Stimulated activated CD4-positive, alpha-beta T cell treated with anti-CD3 and anti-CD28 coated beads, Interleukin-2, amount 100 ng/mL, for 24 hours (primary cell): Measurements from ENCODE around the gene APOM.

Source experiments
- DNase-seq, 2 donors: peaks; one replicate each; pipeline ENCODE4 v3.0.0-alpha.2; 2020

Gene APOM

GRCh38 chr6:31631681-31632278 is 23.9 kb upstream of the APOM start:
- DNase-seq: no peak

DNA sequence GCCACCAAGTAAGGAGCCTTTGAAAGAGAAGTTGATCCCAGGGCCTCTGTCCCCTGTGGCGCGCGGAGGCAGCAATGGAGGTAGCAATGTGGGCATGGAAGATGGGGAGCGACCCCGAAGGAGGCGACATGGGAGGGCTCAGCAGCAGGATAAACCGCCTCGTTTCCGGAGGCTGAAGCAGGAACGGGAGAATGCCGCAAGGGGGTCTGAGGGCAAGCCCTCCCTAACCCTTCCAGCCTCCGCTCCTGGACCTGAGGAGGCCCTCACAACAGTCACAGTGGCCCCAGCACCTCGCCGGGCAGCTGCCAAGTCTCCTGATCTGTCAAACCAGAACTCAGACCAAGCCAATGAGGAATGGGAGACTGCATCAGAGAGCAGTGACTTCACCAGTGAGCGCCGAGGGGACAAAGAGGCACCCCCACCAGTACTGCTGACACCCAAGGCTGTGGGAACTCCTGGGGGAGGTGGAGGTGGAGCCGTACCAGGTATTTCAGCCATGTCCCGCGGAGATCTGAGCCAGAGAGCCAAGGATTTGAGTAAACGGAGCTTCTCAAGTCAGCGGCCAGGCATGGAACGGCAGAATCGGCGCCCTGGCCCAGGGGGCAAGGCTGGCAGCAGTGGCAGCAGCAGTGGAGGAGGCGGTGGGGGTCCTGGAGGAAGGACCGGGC is 23.3 kb upstream of the APOM start:
- DNase-seq: no peak

DNA sequence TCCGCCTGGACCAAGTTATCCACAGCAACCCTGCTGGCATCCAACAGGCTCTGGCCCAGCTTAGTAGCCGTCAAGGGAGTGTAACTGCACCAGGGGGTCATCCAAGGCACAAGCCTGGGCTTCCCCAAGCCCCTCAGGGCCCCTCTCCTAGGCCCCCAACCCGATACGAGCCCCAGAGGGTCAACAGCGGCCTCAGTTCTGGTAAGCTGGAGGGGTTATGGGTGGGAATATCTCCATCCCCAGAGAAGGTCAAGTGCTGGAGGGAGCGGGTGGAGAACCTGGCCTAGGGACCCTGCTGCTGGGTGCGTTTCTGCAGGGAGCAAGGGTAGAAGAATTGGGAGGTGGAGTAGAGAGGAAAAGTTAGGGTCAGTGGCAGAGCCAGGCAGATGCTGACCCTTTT is 22.2 kb upstream of the APOM start:
- no peak for DNase-seq

GRCh38 chr6:31634131-31634530 is 21.6 kb upstream of the APOM start:
- no peak for DNase-seq

- DNase-seq: no peak
These were observed 20.6 kb upstream of the APOM start for GRCh38 chr6:31634969-31635575.

DNA sequence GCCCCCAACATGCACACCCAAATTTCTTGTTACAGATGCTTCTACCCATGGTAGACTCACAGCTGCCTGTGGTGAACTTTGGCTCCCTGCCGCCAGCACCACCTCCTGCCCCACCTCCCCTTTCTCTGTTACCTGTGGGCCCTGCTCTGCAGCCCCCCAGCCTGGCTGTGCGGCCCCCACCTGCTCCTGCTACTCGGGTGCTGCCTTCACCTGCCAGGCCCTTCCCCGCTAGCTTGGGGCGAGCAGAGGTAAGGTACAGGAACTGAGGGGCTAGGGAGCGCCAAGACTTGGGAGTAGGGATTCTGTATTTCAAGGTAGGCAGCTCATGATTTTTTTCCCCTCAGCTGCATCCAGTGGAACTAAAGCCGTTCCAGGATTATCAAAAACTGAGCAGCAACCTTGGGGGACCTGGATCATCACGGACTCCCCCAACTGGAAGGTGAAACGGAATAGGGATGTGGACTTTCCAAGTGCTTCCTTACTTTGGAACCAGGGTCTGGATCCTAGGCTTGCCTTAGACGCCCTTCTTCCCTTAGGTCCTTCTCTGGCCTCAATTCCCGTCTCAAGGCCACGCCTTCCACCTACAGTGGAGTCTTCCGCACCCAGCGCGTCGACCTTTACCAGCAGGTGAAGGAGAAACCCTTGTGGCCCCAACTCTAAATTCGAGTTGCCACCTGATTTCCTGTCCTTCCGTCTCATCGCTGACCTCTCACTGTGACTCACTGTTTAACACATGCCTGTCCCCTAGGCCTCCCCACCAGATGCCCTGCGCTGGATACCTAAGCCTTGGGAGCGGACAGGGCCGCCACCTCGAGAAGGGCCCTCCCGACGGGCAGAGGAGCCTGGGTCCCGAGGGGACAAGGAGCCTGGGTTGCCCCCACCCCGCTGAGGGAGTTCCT is 18.7 kb upstream of the APOM start:
- no peak for DNase-seq

DNA sequence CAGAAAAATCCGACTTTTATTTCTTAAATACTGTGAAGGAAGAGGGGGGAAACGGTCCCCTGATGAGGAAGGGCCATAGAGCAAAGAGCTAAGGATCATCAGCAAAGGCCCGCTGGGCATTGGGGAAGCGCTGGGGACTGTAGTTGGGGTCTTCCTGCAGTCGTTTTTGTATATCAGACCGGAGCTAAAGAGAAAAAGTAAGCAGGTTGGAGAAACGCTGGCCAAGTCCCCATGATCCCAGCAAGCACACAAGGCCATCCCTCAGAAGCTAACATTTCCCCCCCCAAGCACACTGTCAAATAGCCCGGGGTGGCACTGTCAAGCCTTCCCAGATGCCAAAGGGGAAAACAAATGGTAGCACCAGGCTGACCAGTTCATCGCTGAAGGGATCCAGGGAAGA is 16.7 kb upstream of the APOM start:
- no peak for DNase-seq

GRCh38 chr6:31639449-31639861 is 16.2 kb upstream of the APOM start:
- peak in 1 of 2 donors; percentile 42 for DNase-seq

DNA sequence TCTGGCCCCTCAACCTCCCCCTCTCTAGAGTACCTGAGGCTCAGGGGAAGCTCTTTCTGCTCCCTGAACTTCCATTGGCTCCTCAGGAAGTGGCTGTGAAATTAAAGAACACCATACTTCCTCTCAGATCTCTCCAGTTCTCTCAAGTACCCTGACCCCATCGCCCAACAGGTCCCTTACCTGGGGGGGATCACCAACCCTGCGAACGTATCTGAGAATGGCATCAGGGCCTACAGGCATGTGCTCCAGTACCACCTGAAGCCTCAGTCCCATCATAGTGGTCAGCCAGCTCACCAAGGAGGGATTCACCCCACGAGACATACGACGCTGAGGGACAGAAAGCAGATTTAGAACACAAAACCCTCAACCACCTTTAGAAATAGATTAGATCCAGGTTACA is 15.1 kb upstream of the APOM start:
- no peak for DNase-seq

GRCh38 chr6:31641370-31641769 is 14.3 kb upstream of the APOM start:
- DNase-seq: no peak

GRCh38 chr6:31642798-31643570 is 12.7 kb upstream of the APOM start:
- DNase-seq: no peak

DNA sequence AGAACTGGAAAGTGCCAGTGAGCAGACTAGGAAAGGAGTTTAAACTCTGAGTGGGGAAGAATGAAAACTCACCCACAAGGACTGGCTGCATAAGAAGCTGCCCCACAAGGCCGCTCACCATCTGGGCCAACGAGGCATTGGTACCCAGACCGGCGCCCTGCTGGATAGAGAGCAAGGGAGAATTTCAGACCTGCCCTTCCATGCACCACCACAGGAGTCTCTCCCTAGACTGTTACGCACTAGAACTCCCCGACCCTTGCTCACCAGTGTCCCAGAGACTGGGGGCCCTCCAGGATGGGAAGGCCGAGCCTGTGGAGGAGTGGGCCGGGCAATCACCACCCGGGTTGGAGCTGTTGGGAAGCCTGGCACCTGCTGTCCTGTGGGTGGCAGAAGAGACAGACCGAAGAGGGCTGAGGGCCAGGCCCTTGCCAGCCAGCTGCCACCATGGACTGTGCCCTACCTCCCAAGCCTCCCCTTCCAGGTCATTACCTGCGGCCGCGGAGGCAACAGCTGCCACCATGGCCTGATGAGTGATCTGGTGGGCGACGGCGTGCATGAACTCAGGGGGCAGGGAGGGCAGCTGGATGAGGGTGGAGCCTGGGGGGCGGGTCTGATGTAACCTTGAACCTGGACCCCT is 11.8 kb upstream of the APOM start:
- no peak for DNase-seq

DNA sequence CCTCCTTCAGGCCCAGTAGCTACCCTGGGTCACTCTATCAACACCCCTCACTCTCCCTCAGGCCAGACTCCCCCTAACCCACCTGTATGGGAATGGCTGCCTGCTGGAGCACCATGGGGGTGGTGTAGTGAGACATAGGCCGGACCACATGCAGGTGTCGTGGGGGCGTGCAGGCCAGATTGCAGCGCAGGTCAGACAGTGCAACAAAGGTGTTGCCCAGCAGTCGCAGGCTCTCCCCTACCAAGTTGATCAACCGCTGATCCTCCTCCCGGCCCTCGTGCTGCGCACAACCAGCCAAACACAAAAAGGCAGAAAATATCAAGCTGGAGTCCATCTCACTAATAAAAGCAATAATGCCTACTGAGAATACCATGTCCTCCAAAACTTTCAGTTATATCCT is 10.4 kb upstream of the APOM start:
- DNase-seq: no peak

- no peak for DNase-seq
These were observed 4.0 kb upstream of the APOM start for GRCh38 chr6:31651602-31652191.

- peak; percentile 83 to 87 for DNase-seq
These were observed 2.6 kb upstream of the APOM start for GRCh38 chr6:31652925-31653724.

DNA sequence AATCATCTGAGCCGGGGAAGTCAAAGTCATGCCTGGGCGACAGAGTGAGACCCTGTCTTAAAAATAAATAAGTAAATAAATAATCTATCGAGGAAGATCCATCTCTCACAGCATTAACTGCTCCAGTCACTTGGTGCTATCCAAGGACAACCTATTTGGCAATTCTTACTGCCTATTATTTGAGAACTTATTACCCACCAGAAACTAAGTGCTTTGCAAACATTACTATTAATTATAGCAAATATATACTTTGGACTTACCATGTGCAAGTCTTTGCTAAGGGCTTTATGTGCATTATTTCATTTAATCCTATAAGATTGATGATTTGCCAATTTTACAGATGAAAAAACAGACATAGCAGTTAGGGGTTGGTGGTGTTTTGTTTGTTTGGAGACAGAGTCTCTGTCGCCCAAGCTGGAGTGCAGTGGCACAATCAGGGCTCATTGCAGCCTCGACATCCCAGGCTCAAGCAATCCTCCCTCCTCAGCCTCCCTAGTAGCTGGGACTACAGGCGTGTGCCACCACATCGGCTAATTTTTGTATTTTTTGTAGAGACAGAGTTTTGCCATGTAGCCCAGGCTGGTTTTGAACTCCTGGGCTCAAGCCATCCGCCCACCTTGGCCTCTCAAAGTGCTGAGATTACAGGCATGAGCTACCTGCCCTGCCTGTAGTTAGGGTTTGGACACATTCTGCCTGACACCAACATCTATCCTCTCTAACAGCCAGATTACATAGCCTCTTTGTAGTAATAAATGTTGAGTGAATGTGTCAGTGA is 933 bp upstream of the APOM start:
- DNase-seq: no peak

GRCh38 chr6:31657406-31658157 is 1.9 kb downstream of the APOM start:
- no peak for DNase-seq

- no peak for DNase-seq
These were observed 2.5 kb downstream of the APOM start for GRCh38 chr6:31658158-31658688.
